Measurements from ENCODE around the gene SIM1.

Gene SIM1

GRCh38 chr6:100435299-100435698, 29.4 kb downstream of the SIM1 start:
- DNase-seq (ENCODE audit: low read depth) = no peak
- no peak overlapping the region for H3K4me3 ChIP-seq (ENCODE audit: low read depth, low read length)
- TF ChIP-seq MYC (IDR thresholded peaks at IDR 0.05; ENCODE audit: low read depth, low read length) (no peak), MAX (IDR thresholded peaks at IDR 0.05; ENCODE audit: low read depth, low read length) (no peak), POLR2A (IDR thresholded peaks at IDR 0.05; ENCODE audit: extremely low read depth, insufficient read length) (no peak), CTCF (IDR thresholded peaks at IDR 0.05; ENCODE audit: low read depth, low read length) (no peak)

GRCh38 chr6:100433726-100434435, 30.8 kb downstream of the SIM1 start:
- TF ChIP-seq POLR2A (IDR thresholded peaks at IDR 0.05; ENCODE audit: extremely low read depth, insufficient read length) (no peak), MAX (IDR thresholded peaks at IDR 0.05; ENCODE audit: low read depth, low read length) (no peak), CTCF (IDR thresholded peaks at IDR 0.05; ENCODE audit: low read depth, low read length) (no peak), MYC (IDR thresholded peaks at IDR 0.05; ENCODE audit: low read depth, low read length) (no peak)
- H3K4me3 ChIP-seq (ENCODE audit: low read depth, low read length) = no peak overlapping the region
- DNase-seq (ENCODE audit: low read depth) = no peak

- no peak for TF ChIP-seq MAX (IDR thresholded peaks at IDR 0.05; ENCODE audit: low read depth, low read length)
- no peak for TF ChIP-seq CTCF (IDR thresholded peaks at IDR 0.05; ENCODE audit: low read depth, low read length)
- no peak for TF ChIP-seq MYC (IDR thresholded peaks at IDR 0.05; ENCODE audit: low read depth, low read length)
- TF ChIP-seq POLR2A (IDR thresholded peaks at IDR 0.05; ENCODE audit: extremely low read depth, insufficient read length) = no peak
- H3K4me3 ChIP-seq (ENCODE audit: low read depth, low read length) = no peak overlapping the region
- DNase-seq (ENCODE audit: low read depth) = no peak
These were observed 32.6 kb downstream of the SIM1 start for GRCh38 chr6:100432136-100432535.

GRCh38 chr6:100430962-100431361, 33.8 kb downstream of the SIM1 start:
- DNase-seq (ENCODE audit: low read depth) = peak; percentile 19
- TF ChIP-seq CTCF (IDR thresholded peaks at IDR 0.05; ENCODE audit: low read depth, low read length) (no peak), POLR2A (IDR thresholded peaks at IDR 0.05; ENCODE audit: extremely low read depth, insufficient read length) (no peak), MAX (IDR thresholded peaks at IDR 0.05; ENCODE audit: low read depth, low read length) (no peak), MYC (IDR thresholded peaks at IDR 0.05; ENCODE audit: low read depth, low read length) (no peak)
- H3K4me3 ChIP-seq (ENCODE audit: low read depth, low read length) = no peak overlapping the region

GRCh38 chr6:100427452-100427851, 37.3 kb downstream of the SIM1 start:
- DNase-seq (ENCODE audit: low read depth) = peak; percentile 39
- TF ChIP-seq CTCF (IDR thresholded peaks at IDR 0.05; ENCODE audit: low read depth, low read length) (no peak), POLR2A (IDR thresholded peaks at IDR 0.05; ENCODE audit: extremely low read depth, insufficient read length) (no peak), MYC (IDR thresholded peaks at IDR 0.05; ENCODE audit: low read depth, low read length) (no peak), MAX (IDR thresholded peaks at IDR 0.05; ENCODE audit: low read depth, low read length) (no peak)
- H3K4me3 ChIP-seq (ENCODE audit: low read depth, low read length) = no peak overlapping the region
